A549 (cell line): ENCODE results near the gene MYH15. TPM values are rescaled to one million over a fixed set of nuclear protein-coding genes. Genes with fewer than 3 reads are reported as not detected.

Experiments used
- ATAC-seq, 2 experiments: fragments of 200-7000 bp in 1 of 2; fragments of >200 bp in 1 of 2; cut with Nextera tagmentation in 1 of 2; cut with Tn5 transposase in 1 of 2; 3 replicates each; pipeline versions ENCODE4 v1.8.0 to v1.9.1; 2018 to 2020; ENCODE audit warnings: mild to moderate bottlenecking in 1 of 2, moderate library complexity in 1 of 2
- CTCF ChIA-PET: fragments of 300-600 bp; sonication (Branson Sonifier 250); formaldehyde crosslinking; extraction: SDS; loops from one replicate; lab custom pipeline; 2021; ENCODE audit warnings: antibody characterized with exemption, inconsistent platforms; lab: Yijun Ruan, JAX
- POLR2A ChIA-PET: fragments of 350-600 bp; formaldehyde crosslinking; extraction: SDS; loops from one replicate; lab custom pipeline; 2021; ENCODE audit warnings: antibody characterized with exemption, inconsistent platforms; lab: Yijun Ruan, JAX
- DNase-seq, 2 experiments: peaks; one replicate each; pipeline versions ENCODE4 v3.0.0 to v3.0.0-alpha.2; 2011 to 2016; ENCODE audit warnings: low read depth in 1 of 2, low spot score in 1 of 2
- FAIRE-seq: peaks from 2 replicates; lab custom pipeline; 2011; peaks lifted over from hg19 to GRCh38; lab: Jason Lieb, UNC
- H3K27ac ChIP-seq, 2 experiments: fragments of >200 bp; sonication (Bioruptor Twin); formaldehyde crosslinking; 3 replicates each; pipeline ENCODE4 v1.5.1; 2016 to 2017
- H3K4me1 ChIP-seq: fragments of >200 bp; sonication (Bioruptor Twin); formaldehyde crosslinking; 3 replicates; pipeline ENCODE4 v1.6.1; 2016
- H3K4me2 ChIP-seq: fragments of >200 bp; sonication (Bioruptor Twin); formaldehyde crosslinking; 3 replicates; pipeline ENCODE4 v1.6.1; 2016
- H3K4me3 ChIP-seq: fragments of >200 bp; sonication (Bioruptor Twin); formaldehyde crosslinking; 3 replicates; pipeline ENCODE4 v1.5.1; 2016
- H3K9me3 ChIP-seq: fragments of >200 bp; sonication (Bioruptor Twin); formaldehyde crosslinking; 3 replicates; pipeline ENCODE4 v1.6.1; 2016
- BHLHE40 ChIP-seq: IDR thresholded peaks from 2 replicates; pipeline ENCODE4 v1.6.1; 2012; ENCODE audit warnings: low read depth, low read length, inconsistent platforms
- CBX8 ChIP-seq: fragments of 200-600 bp; sonication (generic); IDR thresholded peaks from 2 replicates; pipeline ENCODE4 v1.6.1; 2016
- CEBPB ChIP-seq, 2 experiments: fragments of >200 bp in 1 of 2; sonication (Bioruptor Twin) in 1 of 2; formaldehyde crosslinking in 1 of 2; IDR thresholded peaks; 2 replicates each; pipeline ENCODE4 v1.6.1; 2012 to 2016
- CTCF ChIP-seq: fragments of >200 bp; sonication (Bioruptor Twin); formaldehyde crosslinking; IDR thresholded peaks from 3 replicates; pipeline ENCODE4 v1.5.1; 2016
- EHMT2 ChIP-seq: fragments of 200-600 bp; sonication (generic); IDR thresholded peaks from 2 replicates; pipeline ENCODE4 v1.6.1; 2016; ENCODE audit warnings: antibody characterized with exemption, low read depth, mild to moderate bottlenecking, moderate library complexity
- FOSB ChIP-seq: fragments of 250-450 bp; sonication (Bioruptor Pico); IDR thresholded peaks from 2 replicates; pipeline ENCODE4 v1.5.0; 2020; ENCODE audit warnings: mild to moderate bottlenecking, moderate library complexity
- FOSL2 ChIP-seq, 2 experiments: fragments of 450-650 bp in 1 of 2; fragments of >200 bp in 1 of 2; sonication (Bioruptor Twin) in 1 of 2; formaldehyde crosslinking; IDR thresholded peaks; 2 replicates each; pipeline versions ENCODE4 v1.5.0 to v1.6.1; 2016 to 2020; ENCODE audit warnings: mild to moderate bottlenecking in 1 of 2, moderate library complexity in 1 of 2
- FOXS1 ChIP-seq: fragments of 250-450 bp; sonication (Bioruptor Pico); IDR thresholded peaks from 2 replicates; pipeline ENCODE4 v1.5.0; 2020; ENCODE audit warnings: mild to moderate bottlenecking, moderate library complexity
- GATA3 ChIP-seq: IDR thresholded peaks from 2 replicates; pipeline ENCODE4 v1.6.1; 2012; ENCODE audit warnings: borderline replicate concordance
- HDAC2 ChIP-seq: fragments of 200-600 bp; sonication (generic); IDR thresholded peaks from 2 replicates; pipeline ENCODE4 v1.6.1; 2016
- HOXA7 ChIP-seq: fragments of 250-450 bp; sonication (Bioruptor Pico); IDR thresholded peaks from 2 replicates; pipeline ENCODE4 v1.5.0; 2020; ENCODE audit warnings: mild to moderate bottlenecking, moderate library complexity
- HOXB5 ChIP-seq: fragments of 250-450 bp; sonication (Bioruptor Pico); IDR thresholded peaks from 2 replicates; pipeline ENCODE4 v1.5.0; 2020; ENCODE audit warnings: mild to moderate bottlenecking, moderate library complexity
- JUNB ChIP-seq: fragments of >200 bp; sonication (Bioruptor Twin); formaldehyde crosslinking; IDR thresholded peaks from 2 replicates; pipeline ENCODE4 v1.6.1; 2016
- MAX ChIP-seq: IDR thresholded peaks from 2 replicates; pipeline ENCODE4 v1.6.1; 2012
- NPAS2 ChIP-seq: fragments of 250-450 bp; sonication (Bioruptor Pico); IDR thresholded peaks from 2 replicates; pipeline ENCODE4 v1.8.0; 2022; ENCODE audit warnings: mild to moderate bottlenecking, moderate library complexity, borderline replicate concordance
- PBX3 ChIP-seq: IDR thresholded peaks from 2 replicates; pipeline ENCODE4 v1.6.1; 2012
- RARB ChIP-seq: fragments of 250-450 bp; sonication (Bioruptor Pico); IDR thresholded peaks from 2 replicates; pipeline ENCODE4 v1.8.0; 2021; ENCODE audit warnings: mild to moderate bottlenecking, moderate library complexity
- RCOR1 ChIP-seq: fragments of 150-350 bp; IDR thresholded peaks from 2 replicates; pipeline ENCODE4 v1.6.1; 2014; ENCODE audit warnings: antibody characterized with exemption, low read length, low read depth
- REST ChIP-seq: fragments of 200-600 bp; sonication (generic); IDR thresholded peaks from 2 replicates; pipeline ENCODE4 v1.6.1; 2016; ENCODE audit warnings: antibody characterized with exemption, mild to moderate bottlenecking, moderate library complexity
- SMC3 ChIP-seq: fragments of >200 bp; sonication (Bioruptor Twin); formaldehyde crosslinking; IDR thresholded peaks from 3 replicates; pipeline ENCODE4 v1.6.1; 2018; ENCODE audit warnings: inconsistent platforms
- TFCP2L1 ChIP-seq: fragments of 250-450 bp; sonication (Bioruptor Pico); IDR thresholded peaks from 2 replicates; pipeline ENCODE4 v1.5.0; 2021; ENCODE audit warnings: mild to moderate bottlenecking
- ZNF302 ChIP-seq: fragments of 250-450 bp; sonication (Bioruptor Pico); IDR thresholded peaks from 2 replicates; pipeline ENCODE4 v1.9.0; 2021; ENCODE audit warnings: inconsistent platforms, mild to moderate bottlenecking, moderate library complexity
- ZSCAN20 ChIP-seq: fragments of 250-450 bp; sonication (Bioruptor Pico); IDR thresholded peaks from 2 replicates; pipeline ENCODE4 v1.8.0; 2022; ENCODE audit warnings: mild to moderate bottlenecking, moderate library complexity
- WGBS: methylation state at CpG from one replicate; pipeline ENCODE4 v1.1.6; 2017; ENCODE audit errors: missing lambda C conversion rate; 5-methylcytosine and 5-hydroxymethylcytosine counted together
- polyA plus RNA-seq, 4 experiments: library from polyadenylated mRNA; depleted of rRNA in 3 of 4; stranded (reverse); fragments of >200 nt; fragmentation: RNase III in 1 of 4; extraction: RNeasy Plus Mini Kit Qiagen cat#74134 plus additional on column Dnase treatment in 1 of 4; gene quantifications; 2 replicates in 3 of 4; 3 replicates in 1 of 4; pipeline ENCODE4 v1.2.3, GENCODE V29; 2011 to 2017
- TF ChIP-seq, protein P1 (sequence below): fragments of 150-350 bp; IDR thresholded peaks from 2 replicates; pipeline ENCODE4 v1.6.1; 2014; ENCODE audit warnings: low read depth, mild to moderate bottlenecking, low read length
- TF ChIP-seq, protein P2 (sequence below): fragments of 450-650 bp; IDR thresholded peaks from 2 replicates; pipeline ENCODE4 v1.6.1; 2014; ENCODE audit warnings: antibody characterized with exemption
- TF ChIP-seq, protein P3 (sequence below): fragments of 250-450 bp; sonication (Bioruptor Pico); IDR thresholded peaks from 2 replicates; pipeline ENCODE4 v1.5.0; 2021; ENCODE audit warnings: mild to moderate bottlenecking, moderate library complexity, borderline replicate concordance

MYH15 gene
- polyA plus RNA-seq, 2 of the 4 experiments (the other 2 are of a cell fraction) = 0.39 to 1.7 TPM

GRCh38 chr3:108469126-108469525, 41.3 kb downstream of the MYH15 start:
- no peak for FAIRE-seq
- Histone ChIP-seq H3K4me1 (peaks cover 34% of the 10 kb centered on the region), H3K9me3 (no peaks in the 10 kb centered on the region), H3K4me2 (no peak overlapping the region), H3K27ac (no peak overlapping the region), H3K4me3 (no peak overlapping the region)
- whole genome bisulfite sequencing = 90% methylated on average over 5 of the region's 5 CpGs
- no peak for ATAC-seq
- no peak for TF ChIP-seq GATA3
- TF ChIP-seq NPAS2 (CRISPR knock-in tag) = no peak
- TF ChIP-seq CEBPB (IDR thresholded peaks at IDR 0.05) = no peak
- TF ChIP-seq BHLHE40 = no peak
- TF ChIP-seq, protein P1, sequence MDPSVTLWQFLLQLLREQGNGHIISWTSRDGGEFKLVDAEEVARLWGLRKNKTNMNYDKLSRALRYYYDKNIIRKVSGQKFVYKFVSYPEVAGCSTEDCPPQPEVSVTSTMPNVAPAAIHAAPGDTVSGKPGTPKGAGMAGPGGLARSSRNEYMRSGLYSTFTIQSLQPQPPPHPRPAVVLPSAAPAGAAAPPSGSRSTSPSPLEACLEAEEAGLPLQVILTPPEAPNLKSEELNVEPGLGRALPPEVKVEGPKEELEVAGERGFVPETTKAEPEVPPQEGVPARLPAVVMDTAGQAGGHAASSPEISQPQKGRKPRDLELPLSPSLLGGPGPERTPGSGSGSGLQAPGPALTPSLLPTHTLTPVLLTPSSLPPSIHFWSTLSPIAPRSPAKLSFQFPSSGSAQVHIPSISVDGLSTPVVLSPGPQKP = no peak
- TF ChIP-seq, protein P2, sequence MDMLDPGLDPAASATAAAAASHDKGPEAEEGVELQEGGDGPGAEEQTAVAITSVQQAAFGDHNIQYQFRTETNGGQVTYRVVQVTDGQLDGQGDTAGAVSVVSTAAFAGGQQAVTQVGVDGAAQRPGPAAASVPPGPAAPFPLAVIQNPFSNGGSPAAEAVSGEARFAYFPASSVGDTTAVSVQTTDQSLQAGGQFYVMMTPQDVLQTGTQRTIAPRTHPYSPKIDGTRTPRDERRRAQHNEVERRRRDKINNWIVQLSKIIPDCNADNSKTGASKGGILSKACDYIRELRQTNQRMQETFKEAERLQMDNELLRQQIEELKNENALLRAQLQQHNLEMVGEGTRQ = no peak
- TF ChIP-seq REST = no peak
- no peak for TF ChIP-seq FOSL2 (IDR thresholded peaks at IDR 0.05)
- TF ChIP-seq FOSL2 (CRISPR knock-in tag; IDR thresholded peaks at IDR 0.05) = no peak
- TF ChIP-seq CBX8 = no peak
- no peak for TF ChIP-seq CTCF
- TF ChIP-seq RCOR1 = no peak
- no peak for TF ChIP-seq HOXB5 (CRISPR knock-in tag)
- no peak for TF ChIP-seq FOXS1
- POLR2A ChIA-PET = no interaction called here
- CTCF ChIA-PET = interaction anchor here (1.4 to 1.6 kb wide), 3 partner anchors 8 to 84 kb away, joined by 3 to 5 read pairs (median 4); no protein-coding TSS in a partner anchor
- DNase-seq = no peak

DNA sequence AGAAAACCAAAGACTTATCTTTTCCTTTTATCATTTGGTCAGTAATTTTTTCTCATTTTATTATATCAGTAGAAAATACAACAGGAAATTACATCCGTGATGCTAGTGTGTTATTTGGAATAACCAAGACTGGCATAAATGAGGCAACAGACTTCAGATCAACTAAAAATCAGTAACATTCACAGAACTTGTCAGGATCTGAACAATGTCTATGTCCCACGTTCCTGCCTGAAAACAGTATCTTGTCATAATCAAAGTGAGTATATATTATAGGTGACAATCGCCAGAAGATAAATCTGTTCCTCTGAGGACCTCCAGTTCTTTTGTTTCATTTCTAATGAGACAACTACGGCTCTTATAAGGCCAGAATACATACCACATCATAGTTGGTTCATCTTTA, 41.8 kb downstream of the MYH15 start:
- no peak overlapping the region for H3K27ac ChIP-seq
- no peak overlapping the region for H3K4me3 ChIP-seq
- POLR2A ChIA-PET = no interaction called here
- CTCF ChIA-PET = interaction anchor here (1.4 to 1.6 kb wide), 2 partner anchors 9 to 84 kb away, joined by 4 to 5 read pairs; no protein-coding TSS in a partner anchor
- no peak for ATAC-seq
- no peak for TF ChIP-seq EHMT2
- no peak for TF ChIP-seq TFCP2L1 (CRISPR knock-in tag)
- no peak for TF ChIP-seq JUNB
- TF ChIP-seq, protein P3, sequence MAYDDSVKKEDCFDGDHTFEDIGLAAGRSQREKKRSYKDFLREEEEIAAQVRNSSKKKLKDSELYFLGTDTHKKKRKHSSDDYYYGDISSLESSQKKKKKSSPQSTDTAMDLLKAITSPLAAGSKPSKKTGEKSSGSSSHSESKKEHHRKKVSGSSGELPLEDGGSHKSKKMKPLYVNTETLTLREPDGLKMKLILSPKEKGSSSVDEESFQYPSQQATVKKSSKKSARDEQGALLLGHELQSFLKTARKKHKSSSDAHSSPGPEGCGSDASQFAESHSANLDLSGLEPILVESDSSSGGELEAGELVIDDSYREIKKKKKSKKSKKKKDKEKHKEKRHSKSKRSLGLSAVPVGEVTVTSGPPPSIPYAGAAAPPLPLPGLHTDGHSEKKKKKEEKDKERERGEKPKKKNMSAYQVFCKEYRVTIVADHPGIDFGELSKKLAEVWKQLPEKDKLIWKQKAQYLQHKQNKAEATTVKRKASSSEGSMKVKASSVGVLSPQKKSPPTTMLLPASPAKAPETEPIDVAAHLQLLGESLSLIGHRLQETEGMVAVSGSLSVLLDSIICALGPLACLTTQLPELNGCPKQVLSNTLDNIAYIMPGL = no peak
- no peak for TF ChIP-seq FOSB (CRISPR knock-in tag)
- no peak for TF ChIP-seq RARB (CRISPR knock-in tag)
- TF ChIP-seq ZNF302 (CRISPR knock-in tag) = no peak
- no peak for TF ChIP-seq CEBPB (IDR thresholded peaks at IDR 0.05)
- TF ChIP-seq MAX = no peak
- TF ChIP-seq FOXS1 = no peak
- TF ChIP-seq SMC3 = no peak
- no peak for TF ChIP-seq ZSCAN20 (CRISPR knock-in tag)
- TF ChIP-seq HOXA7 (CRISPR knock-in tag) = no peak
- TF ChIP-seq PBX3 = no peak
- no peak for TF ChIP-seq HDAC2
- no peaks in the 10 kb centered on the region for H3K9me3 ChIP-seq
- WGBS = 55% methylated on average over 4 of the region's 4 CpGs
- H3K4me2 ChIP-seq = no peak overlapping the region
- peaks cover 32% of the 10 kb centered on the region for H3K4me1 ChIP-seq
- FAIRE-seq = no peak
- no peak for DNase-seq
